ENCODE data around the gene PTPN21. TPM values are rescaled to one million over a fixed set of nuclear protein-coding genes. Genes with fewer than 3 reads are reported as not detected.

The PTPN21 gene
- total RNA-seq, 1 donor from 2014 or later = 70.6 TPM

- H3K27ac ChIP-seq = peak within 1 kb of the TSS; percentile 89
- no peaks in the 10 kb centered on the region for H3K27me3 ChIP-seq
- H3K4me1 ChIP-seq = peaks cover 22% of the 10 kb centered on the region
- peak within 1 kb of the TSS; percentile 91 for H3K4me3 ChIP-seq
- TF ChIP-seq CTCF (IDR thresholded peaks at IDR 0.05) = no peak
- peak; percentile 93 for DNase-seq
- H3K9me3 ChIP-seq = no peaks in the 10 kb centered on the region
- H3K36me3 ChIP-seq = peaks cover 6% of the 10 kb centered on the region
- ATAC-seq = peak; percentile 98
- intact Hi-C loops (cut with DNase I) = no loop called here
Measured at GRCh38 chr14:88562831-88563686, 8.3 kb upstream of the PTPN21 start, which contains the start of gene ZC3H14. Gene ZC3H14, plus strand, starts transcription at chr14:88563037. Its CDS starts 97 bp downstream, at chr14:88563134.

- intact Hi-C loops (cut with DNase I) = no loop called here
- ATAC-seq (no peak), DNase-seq (no peak)
- H3K9me3 ChIP-seq = no peaks in the 10 kb centered on the region
- H3K36me3 ChIP-seq = peaks cover under 1% of the 10 kb centered on the region
- H3K27me3 ChIP-seq = no peaks in the 10 kb centered on the region
- H3K27ac ChIP-seq = peak overlapping the region; percentile 89
- H3K4me3 ChIP-seq = peak overlapping the region; percentile 91
- TF ChIP-seq CTCF (IDR thresholded peaks at IDR 0.05) = no peak
- peaks cover 22% of the 10 kb centered on the region for H3K4me1 ChIP-seq
Measured at GRCh38 chr14:88562532-88562830, 7.7 kb upstream of the PTPN21 start.

- Histone ChIP-seq H3K36me3 (no peaks in the 10 kb centered on the region), H3K27me3 (no peaks in the 10 kb centered on the region), H3K9me3 (no peaks in the 10 kb centered on the region), H3K4me1 (peaks cover 20% of the 10 kb centered on the region), H3K4me3 (no peak overlapping the region), H3K27ac (no peak overlapping the region)
- no peak for ATAC-seq
- intact Hi-C loops (cut with DNase I) = loop anchor here (10.0 kb wide), 1 partner anchor 65 kb away; no protein-coding TSS in a partner anchor
- DNase-seq = no peak
- peak; percentile 36 for TF ChIP-seq CTCF (IDR thresholded peaks at IDR 0.05)
Measured at GRCh38 chr14:88559852-88560251, 5.0 kb upstream of the PTPN21 start.

- no peaks in the 10 kb centered on the region for H3K27me3 ChIP-seq
- H3K4me1 ChIP-seq = peaks cover 19% of the 10 kb centered on the region
- intact Hi-C loops (cut with DNase I) = loop anchor here (10.0 kb wide), 1 partner anchor 62 kb away; no protein-coding TSS in a partner anchor
- no peak for ATAC-seq
- H3K27ac ChIP-seq = no peak overlapping the region
- no peak overlapping the region for H3K4me3 ChIP-seq
- DNase-seq = no peak
- no peaks in the 10 kb centered on the region for H3K36me3 ChIP-seq
- no peaks in the 10 kb centered on the region for H3K9me3 ChIP-seq
- TF ChIP-seq CTCF (IDR thresholded peaks at IDR 0.05) = no peak
Measured at GRCh38 chr14:88556581-88556980, 1.8 kb upstream of the PTPN21 start.

GRCh38 chr14:88553886-88554456 is 836 bp downstream of the PTPN21 start:
- peak overlapping the region; percentile 69 for H3K4me3 ChIP-seq
- DNase-seq = no peak
- H3K27me3 ChIP-seq = no peaks in the 10 kb centered on the region
- peaks cover 12% of the 10 kb centered on the region for H3K36me3 ChIP-seq
- no peak for TF ChIP-seq CTCF (IDR thresholded peaks at IDR 0.05)
- ATAC-seq = no peak
- no peaks in the 10 kb centered on the region for H3K9me3 ChIP-seq
- H3K4me1 ChIP-seq = peaks cover 27% of the 10 kb centered on the region
- peak overlapping the region; percentile 82 for H3K27ac ChIP-seq
- intact Hi-C loops (cut with DNase I) = loop anchor here (10.0 kb wide), 1 partner anchor 59 kb away; no protein-coding TSS in a partner anchor

Measured in upper lobe of right lung (tissue), 1 donor.